ENCODE data around the gene HERC2. TPM values are rescaled to one million over a fixed set of nuclear protein-coding genes. Genes with fewer than 3 reads are reported as not detected.

Gene HERC2
- total RNA-seq, 1 experiment from 2014 or later: 19.7 TPM

DNA sequence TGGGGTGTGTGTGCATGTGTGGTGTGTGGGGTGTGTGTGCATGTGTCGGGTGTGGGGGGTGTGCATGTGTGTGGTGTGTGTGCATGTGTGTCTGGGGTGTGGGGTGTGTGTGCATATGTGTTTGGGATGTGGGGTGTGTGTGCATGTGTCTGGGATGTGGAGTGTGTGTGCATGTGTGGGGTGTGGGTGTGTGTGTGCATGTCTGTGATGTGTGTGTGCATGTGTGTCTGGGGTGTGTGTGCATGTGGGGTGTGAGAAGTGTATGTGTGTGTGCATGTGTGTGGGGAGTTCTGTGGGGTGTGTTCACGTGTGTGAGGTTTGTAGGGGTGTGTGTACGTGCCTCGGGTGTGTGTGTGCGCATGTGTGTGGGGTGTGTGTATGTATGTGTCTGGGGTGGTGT, 216.2 kb downstream of the HERC2 start:
- TF ChIP-seq, protein P1, sequence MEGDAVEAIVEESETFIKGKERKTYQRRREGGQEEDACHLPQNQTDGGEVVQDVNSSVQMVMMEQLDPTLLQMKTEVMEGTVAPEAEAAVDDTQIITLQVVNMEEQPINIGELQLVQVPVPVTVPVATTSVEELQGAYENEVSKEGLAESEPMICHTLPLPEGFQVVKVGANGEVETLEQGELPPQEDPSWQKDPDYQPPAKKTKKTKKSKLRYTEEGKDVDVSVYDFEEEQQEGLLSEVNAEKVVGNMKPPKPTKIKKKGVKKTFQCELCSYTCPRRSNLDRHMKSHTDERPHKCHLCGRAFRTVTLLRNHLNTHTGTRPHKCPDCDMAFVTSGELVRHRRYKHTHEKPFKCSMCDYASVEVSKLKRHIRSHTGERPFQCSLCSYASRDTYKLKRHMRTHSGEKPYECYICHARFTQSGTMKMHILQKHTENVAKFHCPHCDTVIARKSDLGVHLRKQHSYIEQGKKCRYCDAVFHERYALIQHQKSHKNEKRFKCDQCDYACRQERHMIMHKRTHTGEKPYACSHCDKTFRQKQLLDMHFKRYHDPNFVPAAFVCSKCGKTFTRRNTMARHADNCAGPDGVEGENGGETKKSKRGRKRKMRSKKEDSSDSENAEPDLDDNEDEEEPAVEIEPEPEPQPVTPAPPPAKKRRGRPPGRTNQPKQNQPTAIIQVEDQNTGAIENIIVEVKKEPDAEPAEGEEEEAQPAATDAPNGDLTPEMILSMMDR (IDR thresholded peaks at IDR 0.05; ENCODE audit: unreplicated experiment): no peak
- no TSS peak for BruUV-seq (replicated peaks)
- Mint-ChIP-seq H3K4me3 (ENCODE audit: low read depth, unreplicated experiment) (no peak overlapping the region), H3K27ac (ENCODE audit: unreplicated experiment) (no peak overlapping the region), H3K27me3 (ENCODE audit: unreplicated experiment) (no peaks in the 10 kb centered on the region), H3K4me1 (ENCODE audit: low read depth, unreplicated experiment) (no peaks in the 10 kb centered on the region), H3K36me3 (ENCODE audit: insufficient read depth, unreplicated experiment) (no peaks in the 10 kb centered on the region), H3K9me3 (ENCODE audit: low read depth, unreplicated experiment) (no peaks in the 10 kb centered on the region)
- intact Hi-C loops (cut with micrococcal nuclease; ENCODE audit: unreplicated experiment): no loop called here
- DNase-seq: no peak
- CTCF ChIA-PET: no interaction called here

- no TSS peak for BruUV-seq (replicated peaks)
- DNase-seq: no peak
- Mint-ChIP-seq H3K4me1 (ENCODE audit: low read depth, unreplicated experiment) (no peaks in the 10 kb centered on the region), H3K27me3 (ENCODE audit: unreplicated experiment) (peaks cover 3% of the 10 kb centered on the region), H3K27ac (ENCODE audit: unreplicated experiment) (no peak overlapping the region), H3K9me3 (ENCODE audit: low read depth, unreplicated experiment) (no peaks in the 10 kb centered on the region), H3K4me3 (ENCODE audit: low read depth, unreplicated experiment) (no peak overlapping the region), H3K36me3 (ENCODE audit: insufficient read depth, unreplicated experiment) (no peaks in the 10 kb centered on the region)
- CTCF ChIA-PET: no interaction called here
- intact Hi-C loops (cut with micrococcal nuclease; ENCODE audit: unreplicated experiment): no loop called here
- TF ChIP-seq, protein P1 (IDR thresholded peaks at IDR 0.05; ENCODE audit: unreplicated experiment): no peak
These were observed 216.7 kb downstream of the HERC2 start for GRCh38 chr15:28105224-28105791.

GRCh38 chr15:28104326-28104725, 217.7 kb downstream of the HERC2 start:
- intact Hi-C loops (cut with micrococcal nuclease; ENCODE audit: unreplicated experiment): no loop called here
- no peak overlapping the region for H3K27ac Mint-ChIP-seq (ENCODE audit: unreplicated experiment)
- no peak overlapping the region for H3K4me3 Mint-ChIP-seq (ENCODE audit: low read depth, unreplicated experiment)
- peaks cover 13% of the 10 kb centered on the region for H3K27me3 Mint-ChIP-seq (ENCODE audit: unreplicated experiment)
- no TSS peak for BruUV-seq (replicated peaks)
- DNase-seq: no peak
- H3K9me3 Mint-ChIP-seq (ENCODE audit: low read depth, unreplicated experiment): no peaks in the 10 kb centered on the region
- CTCF ChIA-PET: no interaction called here
- TF ChIP-seq, protein P1 (IDR thresholded peaks at IDR 0.05; ENCODE audit: unreplicated experiment): no peak
- H3K4me1 Mint-ChIP-seq (ENCODE audit: low read depth, unreplicated experiment): no peaks in the 10 kb centered on the region
- H3K36me3 Mint-ChIP-seq (ENCODE audit: insufficient read depth, unreplicated experiment): no peaks in the 10 kb centered on the region

DNA sequence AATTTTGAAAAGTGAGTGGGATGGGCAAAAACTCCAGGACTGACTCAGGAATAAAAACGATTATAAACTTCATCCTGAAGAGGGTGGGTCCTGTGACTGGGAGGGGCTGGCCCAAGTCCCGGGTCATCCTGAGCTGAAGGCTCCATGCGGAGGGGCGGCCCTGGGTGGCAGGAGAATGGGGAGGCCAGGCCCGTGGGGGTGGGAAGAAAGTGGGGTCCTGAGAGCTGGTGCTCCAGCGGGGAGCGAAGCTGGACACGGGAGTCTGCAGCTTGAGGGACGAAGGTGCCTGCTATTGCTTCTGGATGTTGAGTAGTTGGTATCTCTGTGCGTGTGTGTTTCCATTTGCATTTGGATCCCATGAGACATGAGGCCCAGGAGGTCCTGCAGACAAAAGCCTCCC, 218.1 kb downstream of the HERC2 start:
- H3K4me3 Mint-ChIP-seq (ENCODE audit: low read depth, unreplicated experiment): no peak overlapping the region
- TF ChIP-seq, protein P1 (IDR thresholded peaks at IDR 0.05; ENCODE audit: unreplicated experiment): no peak
- no peaks in the 10 kb centered on the region for H3K36me3 Mint-ChIP-seq (ENCODE audit: insufficient read depth, unreplicated experiment)
- H3K9me3 Mint-ChIP-seq (ENCODE audit: low read depth, unreplicated experiment): no peaks in the 10 kb centered on the region
- peaks cover 15% of the 10 kb centered on the region for H3K27me3 Mint-ChIP-seq (ENCODE audit: unreplicated experiment)
- H3K27ac Mint-ChIP-seq (ENCODE audit: unreplicated experiment): no peak overlapping the region
- intact Hi-C loops (cut with micrococcal nuclease; ENCODE audit: unreplicated experiment): no loop called here
- no peaks in the 10 kb centered on the region for H3K4me1 Mint-ChIP-seq (ENCODE audit: low read depth, unreplicated experiment)
- no peak for DNase-seq
- CTCF ChIA-PET: no interaction called here
- BruUV-seq (replicated peaks): no TSS peak

All from Calu3 (cell line).